Left ventricle myocardium superior (tissue), 1 donor: ENCODE measurements around the gene REN. TPM values are rescaled to one million over a fixed set of nuclear protein-coding genes. Genes with fewer than 3 reads are reported as not detected.

Experiments
- ATAC-seq: fragments of 200-7000 bp; cut with Tn5 transposase; one replicate; pipeline ENCODE4 v1.9.1; 2020; ENCODE audit warnings: mild to moderate bottlenecking, moderate library complexity
- DNase-seq: peaks from one replicate; pipeline ENCODE4 v3.0.0-alpha.2; 2020
- intact Hi-C: fragments of 100-400 bp; cut with micrococcal nuclease; formaldehyde crosslinking; loops from one replicate; pipeline ENCODE4 v1.11.0; 2022
- total RNA-seq: library from RNA; stranded (reverse); fragmentation: NEBNext Ultra II Directional; extraction: Animal tissue kit (Norgen Biotek cat#: 25700); gene quantifications from one replicate; pipeline ENCODE4 v1.2.1, GENCODE V29; 2021
- donor health status: DM: no; HTN: yes; CAD: no; lungs with severe emphysema.

REN gene
- total RNA-seq, 1 donor from 2014 or later: not detected

DNA sequence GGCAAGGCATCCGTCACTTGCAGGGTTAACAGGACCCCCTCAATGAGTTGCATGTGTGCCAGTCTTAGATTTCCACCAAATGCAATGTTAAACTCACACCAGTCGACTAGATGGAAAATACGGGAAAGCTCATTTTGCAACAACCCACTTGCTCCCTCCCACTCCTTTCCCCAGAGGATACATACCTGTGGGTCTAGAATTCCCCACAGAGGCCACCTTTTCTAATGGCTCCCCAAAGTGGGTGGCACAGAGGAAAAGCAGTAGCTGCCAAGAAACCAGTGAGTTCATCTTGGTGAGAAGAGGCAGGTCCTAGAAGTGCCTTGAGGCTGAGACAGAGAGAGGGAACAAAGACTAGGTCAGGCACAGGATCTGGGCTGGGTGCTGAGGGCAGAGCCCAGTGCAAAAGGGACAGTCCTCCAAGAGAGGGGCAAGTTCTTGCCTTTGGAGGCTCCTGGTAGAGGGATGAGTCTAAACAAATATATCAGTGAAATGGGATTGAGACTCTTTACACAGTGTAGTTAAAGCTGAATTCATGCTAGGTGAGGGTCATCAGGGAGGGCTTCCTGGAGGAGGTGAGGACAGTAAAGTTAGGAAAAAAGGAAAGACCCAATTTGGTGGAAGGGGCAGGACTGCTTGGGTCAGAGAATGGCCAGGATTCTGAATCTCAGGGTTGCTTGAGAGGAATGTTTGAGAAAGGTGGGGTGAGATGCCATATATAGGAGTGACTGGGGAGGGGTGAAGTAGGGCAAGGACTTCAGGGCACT is 26.6 kb upstream of the REN start:
- intact Hi-C loops: no loop called here
- no peak for DNase-seq
- no peak for ATAC-seq

DNA sequence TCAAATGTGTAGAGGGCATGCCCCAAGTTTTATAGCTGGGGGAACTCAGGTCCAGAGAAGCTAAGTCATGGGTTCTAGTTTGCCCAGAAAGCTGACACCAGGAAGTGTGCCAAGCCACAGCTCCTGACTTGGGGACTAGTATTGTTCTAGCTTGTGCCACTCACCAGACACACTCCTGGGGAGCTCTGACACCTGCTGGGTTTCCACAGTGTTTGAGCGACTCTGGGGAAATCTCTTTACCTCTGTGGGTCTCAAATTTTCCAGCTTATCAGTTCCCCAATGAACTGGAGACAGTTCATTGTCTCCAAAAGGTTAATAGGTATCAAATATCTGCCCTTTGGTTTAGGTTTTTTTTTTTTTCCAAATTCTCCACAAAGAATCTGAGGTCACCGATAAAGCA is 25.9 kb upstream of the REN start:
- intact Hi-C loops: no loop called here
- ATAC-seq: no peak
- DNase-seq: no peak

- peak; percentile 20 for ATAC-seq
- no peak for DNase-seq
- intact Hi-C loops: no loop called here
These were observed 25.3 kb upstream of the REN start for GRCh38 chr1:204191456-204191855.

GRCh38 chr1:204190212-204191211 is 24.4 kb upstream of the REN start:
- DNase-seq (peak; percentile 32), ATAC-seq (peak; percentile 59)
- intact Hi-C loops: no loop called here

DNA sequence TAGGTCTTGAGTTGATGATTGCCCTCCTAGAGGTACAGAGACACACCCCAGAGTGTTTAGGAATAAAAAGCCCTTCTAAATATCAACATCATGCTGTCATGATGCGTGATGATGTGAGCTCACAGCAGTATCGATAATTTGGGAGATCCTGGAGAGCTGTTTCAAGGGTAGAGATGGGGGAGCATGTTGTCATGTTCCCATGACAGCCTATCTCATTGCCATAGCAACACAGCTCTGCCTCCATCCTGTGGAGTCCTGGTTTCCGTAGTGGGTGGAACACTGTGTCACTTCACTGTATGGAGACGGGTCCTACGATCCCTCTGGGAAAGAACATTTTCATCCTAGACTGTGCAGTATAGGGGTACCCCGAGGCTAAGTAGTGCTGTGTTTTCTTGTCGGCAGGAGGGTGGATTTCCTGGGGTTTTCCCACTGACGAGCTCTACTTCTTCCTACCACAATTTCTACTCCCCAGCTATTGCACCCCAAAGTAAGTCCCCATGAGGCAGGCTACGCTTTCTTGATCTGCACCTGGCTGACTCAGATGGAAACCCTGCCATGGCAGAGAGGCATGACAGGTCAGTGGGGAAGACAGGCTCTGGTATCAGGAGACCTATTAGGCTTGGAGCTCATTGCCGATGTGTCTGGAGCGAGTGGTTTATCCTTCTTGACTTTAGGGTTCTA is 23.0 kb upstream of the REN start:
- ATAC-seq (no peak), DNase-seq (no peak)
- intact Hi-C loops: no loop called here

GRCh38 chr1:204186597-204186996 is 20.5 kb upstream of the REN start:
- DNase-seq: no peak
- ATAC-seq: no peak
- intact Hi-C loops: no loop called here

DNA sequence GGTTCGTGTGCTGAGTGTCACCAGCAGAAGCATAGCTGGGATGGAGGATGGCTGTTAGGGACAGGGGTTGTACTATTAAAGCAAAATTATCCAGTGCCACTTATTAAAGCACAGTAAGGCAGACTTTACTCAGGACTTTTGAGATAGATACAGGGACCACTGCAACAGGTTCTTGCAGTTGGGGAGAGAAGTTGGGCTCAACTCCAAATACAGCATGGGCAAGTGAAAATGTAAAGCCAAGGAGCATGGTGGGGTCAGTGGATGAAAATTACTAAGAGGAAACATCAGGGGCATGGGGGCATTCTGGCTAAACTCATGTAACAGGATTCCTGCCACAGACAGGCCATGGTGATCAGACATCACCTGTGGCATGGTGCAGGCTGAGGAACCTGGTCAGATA is 15.0 kb upstream of the REN start:
- intact Hi-C loops: no loop called here
- ATAC-seq: no peak
- DNase-seq: no peak

DNA sequence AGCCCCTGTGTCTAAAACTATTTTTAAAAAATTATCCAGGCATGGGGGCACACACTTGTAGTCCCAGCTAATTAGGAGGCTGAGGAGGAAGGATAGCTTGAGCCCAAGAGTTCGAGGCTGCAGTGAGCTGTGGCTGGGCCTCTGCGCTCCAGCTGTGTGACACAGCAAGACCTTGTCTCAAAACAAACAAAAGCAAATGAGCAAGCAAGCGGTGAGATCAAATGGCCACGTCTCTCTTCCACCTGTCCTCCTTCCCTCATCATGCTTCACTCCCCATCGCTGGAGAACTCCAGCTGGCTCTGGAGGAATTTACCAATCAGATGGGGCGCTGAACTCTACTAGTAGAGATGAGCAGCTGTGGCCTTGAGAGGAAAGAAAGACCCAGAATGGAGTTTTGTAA is 14.0 kb upstream of the REN start:
- ATAC-seq (no peak), DNase-seq (no peak)
- intact Hi-C loops: no loop called here

DNA sequence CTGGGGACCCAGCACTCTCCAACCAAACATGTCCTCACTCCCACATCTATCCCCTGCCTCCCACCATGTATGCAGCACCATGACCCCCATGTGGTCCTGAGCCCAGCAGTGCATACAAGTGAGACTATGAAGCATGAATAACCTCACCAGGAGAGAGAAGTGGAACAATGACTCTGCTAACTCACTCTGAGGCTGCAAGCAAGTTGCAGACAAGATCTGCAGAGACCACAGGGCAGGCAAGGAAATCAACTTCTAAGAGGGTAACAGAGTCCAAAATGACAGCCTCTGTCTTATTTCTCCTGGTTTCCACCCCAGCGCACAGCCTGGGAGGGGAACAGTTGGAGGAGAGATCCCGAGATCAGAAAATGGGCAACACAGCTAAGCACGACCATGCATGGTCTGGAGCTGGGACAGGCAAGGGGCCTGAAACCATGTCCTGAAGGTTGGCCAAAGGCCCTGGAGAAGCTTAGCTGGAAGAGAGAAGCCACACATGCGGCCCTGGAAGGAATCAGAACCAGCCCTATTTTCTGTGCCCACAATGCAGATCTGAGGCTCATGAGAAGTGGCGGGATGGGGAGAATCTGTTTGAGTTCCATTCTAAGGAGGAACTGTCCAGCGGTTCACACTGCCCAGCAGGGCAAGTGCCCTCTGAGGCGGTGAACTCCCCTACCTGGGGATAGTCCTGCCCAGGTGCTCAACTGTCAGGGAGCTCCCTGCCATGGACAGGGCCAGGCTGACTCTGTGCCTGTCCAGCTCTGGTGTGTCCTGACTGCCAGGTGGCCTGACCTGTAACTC is 12.5 kb upstream of the REN start:
- no peak for ATAC-seq
- intact Hi-C loops: no loop called here
- DNase-seq: no peak

- DNase-seq (no peak), ATAC-seq (no peak)
- intact Hi-C loops: no loop called here
These were observed 11.0 kb upstream of the REN start for GRCh38 chr1:204177133-204177532.

GRCh38 chr1:204176049-204176448 is 9.9 kb upstream of the REN start:
- no peak for DNase-seq
- no peak for ATAC-seq
- intact Hi-C loops: no loop called here

DNA sequence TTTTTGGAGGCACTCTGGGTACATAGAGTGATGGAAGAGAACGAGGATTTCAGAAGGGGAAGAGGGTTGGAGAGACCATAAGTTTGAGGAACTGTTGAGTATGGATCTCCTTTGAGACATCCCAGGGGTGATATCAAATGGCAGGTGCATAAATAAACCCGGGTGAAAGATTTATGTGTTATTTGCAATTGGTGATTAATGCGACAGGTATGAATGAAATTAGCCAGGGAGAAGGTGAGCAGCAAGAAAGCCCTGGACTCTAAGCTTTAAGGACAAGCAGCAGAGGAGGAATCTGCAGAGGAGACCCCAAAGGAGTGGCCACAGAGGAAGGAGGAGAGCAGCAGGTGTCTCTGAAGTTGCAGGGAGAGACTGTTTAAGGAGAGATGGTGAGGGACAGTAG is 8.8 kb upstream of the REN start:
- intact Hi-C loops: no loop called here
- no peak for ATAC-seq
- DNase-seq: no peak

DNA sequence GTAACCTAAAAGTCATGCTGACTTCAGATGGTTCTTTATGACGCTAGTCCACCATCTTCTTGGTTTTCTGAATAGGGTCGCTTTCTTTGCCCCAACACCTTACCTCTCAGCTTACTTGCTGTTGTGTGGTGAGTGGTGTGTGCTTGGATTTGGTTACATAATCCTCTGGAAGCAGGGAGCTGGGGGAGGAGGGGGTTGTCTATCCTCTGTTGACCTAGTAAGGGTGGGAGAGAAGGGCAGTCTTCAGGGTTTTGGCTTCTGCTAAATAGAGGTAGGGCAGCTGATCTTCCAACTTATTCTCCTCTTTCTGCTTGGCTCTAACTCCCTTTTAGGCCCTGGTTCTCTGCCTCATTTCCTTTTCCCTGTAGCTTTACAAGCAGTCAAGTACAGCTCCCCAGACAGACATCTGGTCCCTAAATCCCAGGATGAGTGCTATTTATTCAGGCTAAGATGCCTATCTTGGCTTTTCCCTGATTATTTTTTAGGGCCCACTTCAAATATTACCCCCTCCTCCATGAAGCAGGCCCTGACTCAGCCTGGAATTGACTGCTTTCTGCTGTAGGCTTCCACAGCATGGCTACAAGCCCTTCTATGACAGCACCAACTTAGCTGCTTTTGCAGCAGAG is 6.4 kb upstream of the REN start:
- ATAC-seq: no peak
- intact Hi-C loops: no loop called here

GRCh38 chr1:204171751-204172178 is 5.6 kb upstream of the REN start:
- no peak for ATAC-seq
- intact Hi-C loops: no loop called here

More for the DNA sequence above, 6.4 kb upstream of the REN start:
- DNase-seq: no peak

DNA sequence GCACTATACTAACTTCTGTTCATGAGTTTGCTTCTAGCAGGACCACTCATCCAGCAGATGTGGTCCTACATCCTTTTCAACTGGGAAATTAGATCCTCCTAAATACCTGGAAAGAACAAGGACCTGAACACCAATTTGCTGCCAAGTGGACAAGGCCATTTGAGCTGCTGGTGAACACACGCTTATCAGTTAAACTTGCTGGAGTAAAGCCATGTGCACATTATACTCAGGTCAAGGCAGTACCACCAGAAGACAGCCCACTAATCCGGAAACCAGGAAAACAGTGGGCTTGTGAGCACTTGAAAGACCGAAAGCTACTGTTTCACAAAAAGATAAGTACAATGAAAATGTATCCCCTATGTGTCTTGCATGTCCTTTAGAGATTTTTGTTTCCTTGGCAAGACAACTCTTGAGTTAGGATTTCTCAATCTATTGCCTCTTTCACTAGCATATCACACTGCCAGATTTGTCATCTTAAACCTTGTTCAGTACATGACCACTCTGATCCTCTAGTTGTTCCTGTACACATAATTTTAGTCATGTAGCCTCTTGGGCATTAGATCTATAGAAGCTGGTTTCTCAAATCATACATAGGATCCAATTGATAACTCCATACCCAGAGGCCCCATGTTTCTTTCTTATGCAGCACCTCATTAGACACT is 4.5 kb upstream of the REN start:
- DNase-seq (no peak), ATAC-seq (no peak)
- intact Hi-C loops: no loop called here

More at GRCh38 chr1:204171751-204172178, 5.6 kb upstream of the REN start:
- no peak for DNase-seq

GRCh38 chr1:204169858-204170257 is 3.7 kb upstream of the REN start:
- no peak for DNase-seq
- intact Hi-C loops: no loop called here
- ATAC-seq: no peak

- ATAC-seq (no peak), DNase-seq (no peak)
- intact Hi-C loops: no loop called here
These were observed 1.6 kb upstream of the REN start for GRCh38 chr1:204167730-204168129.

DNA sequence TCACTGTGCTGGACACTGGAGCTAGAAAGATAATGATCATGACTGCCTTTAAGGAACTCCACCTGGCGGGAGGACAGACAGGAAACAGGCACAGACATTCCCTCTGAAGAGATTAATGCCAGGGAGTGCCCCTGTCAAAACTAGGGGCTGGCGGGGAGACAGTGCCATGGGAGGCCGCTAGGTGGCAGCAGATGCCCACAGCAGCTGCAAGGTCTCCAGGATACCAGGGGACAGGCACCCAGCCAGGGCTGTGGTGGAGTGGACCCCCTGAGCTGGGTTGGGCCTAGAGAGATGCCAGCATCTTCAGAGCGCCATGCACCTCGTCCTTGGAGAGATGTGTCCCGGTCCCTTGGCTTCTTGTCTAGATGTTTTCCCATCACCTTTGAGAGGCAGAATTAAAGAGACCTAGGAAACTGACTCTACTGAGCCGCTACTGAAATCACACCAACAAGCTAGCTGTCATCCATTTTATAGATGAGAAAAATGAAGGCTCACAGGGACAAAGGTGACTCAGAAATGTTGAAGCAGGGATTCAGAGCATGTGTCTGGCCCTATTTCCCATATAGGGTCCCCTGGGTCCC is 3.6 kb downstream of the REN start:
- intact Hi-C loops: loop anchor here (2.0 kb wide), 1 partner anchor 200 kb away; no protein-coding TSS in a partner anchor
- peak; percentile 88 for DNase-seq
- peak; percentile 92 for ATAC-seq
